ENCODE results near the gene GOSR1. TPM values are rescaled to one million over a fixed set of nuclear protein-coding genes. Genes with fewer than 3 reads are reported as not detected.
"Not testable (repeated sequence)": the region's sequence is repeated elsewhere in the genome, so short reads cannot be mapped to it uniquely, and the experiment has no call there.

Gene GOSR1
- total RNA-seq, 1 donor from 2014 or later = 53.6 TPM

DNA sequence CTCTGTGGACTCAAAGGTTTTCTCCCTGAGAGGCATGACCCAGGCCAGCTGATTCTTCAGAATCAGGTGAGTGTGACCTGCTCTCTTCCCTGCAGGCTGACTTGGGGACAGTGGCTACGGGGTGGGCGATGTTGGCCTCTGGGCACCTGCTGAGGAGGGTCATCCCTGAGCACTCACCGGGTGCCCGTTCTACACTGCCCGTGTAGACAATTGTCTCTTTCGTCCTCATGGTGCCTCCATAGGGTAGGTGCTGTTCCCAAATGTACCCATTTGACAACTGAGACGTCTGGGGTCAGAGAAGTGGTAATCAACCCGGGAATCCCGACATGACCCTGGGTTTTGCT, 74.8 kb downstream of the GOSR1 start:
- intact Hi-C loops (cut with micrococcal nuclease) = no loop called here
- Mint-ChIP-seq H3K9me3 (no peaks in the 10 kb centered on the region), H3K4me3 (ENCODE audit: low read depth) (no peak overlapping the region), H3K27ac (no peak overlapping the region), H3K36me3 (ENCODE audit: low read depth) (no peaks in the 10 kb centered on the region), H3K27me3 (ENCODE audit: low read depth) (no peaks in the 10 kb centered on the region), H3K4me1 (ENCODE audit: low read depth) (no peaks in the 10 kb centered on the region)
- DNase-seq (ENCODE audit: low spot score) = no peak

DNA sequence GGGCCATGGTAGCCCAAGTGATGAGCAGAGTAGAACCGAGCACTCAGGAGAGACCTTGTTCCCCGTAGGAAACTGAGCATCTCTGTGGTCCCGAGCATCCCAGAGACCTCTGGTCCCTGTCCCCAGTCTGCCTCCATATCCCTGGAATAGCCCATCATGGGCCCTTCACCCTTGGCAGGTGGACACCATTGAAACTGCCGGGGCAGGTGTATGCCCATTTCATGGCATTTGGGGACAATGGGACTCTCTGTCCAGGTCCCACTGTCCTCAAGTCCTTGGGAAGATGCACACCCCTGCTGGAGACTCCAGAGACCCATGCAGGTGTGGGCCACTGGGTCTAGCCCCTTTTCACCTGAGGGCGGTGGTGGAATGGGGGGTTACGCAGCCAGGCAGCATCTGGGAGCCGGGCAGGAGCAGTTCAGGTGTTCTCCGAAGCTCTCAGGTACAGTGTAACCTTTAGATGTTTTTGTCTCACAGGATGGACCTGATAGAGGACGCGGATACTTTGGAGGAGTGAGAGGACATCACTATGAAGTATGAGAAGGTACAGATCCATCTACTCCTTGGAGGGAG, 75.9 kb downstream of the GOSR1 start:
- no peak overlapping the region for H3K27ac Mint-ChIP-seq
- intact Hi-C loops (cut with micrococcal nuclease) = no loop called here
- H3K4me3 Mint-ChIP-seq (ENCODE audit: low read depth) = no peak overlapping the region
- no peaks in the 10 kb centered on the region for H3K27me3 Mint-ChIP-seq (ENCODE audit: low read depth)
- no peaks in the 10 kb centered on the region for H3K4me1 Mint-ChIP-seq (ENCODE audit: low read depth)
- no peak for DNase-seq (ENCODE audit: low spot score)
- no peaks in the 10 kb centered on the region for H3K9me3 Mint-ChIP-seq
- no peaks in the 10 kb centered on the region for H3K36me3 Mint-ChIP-seq (ENCODE audit: low read depth)

DNA sequence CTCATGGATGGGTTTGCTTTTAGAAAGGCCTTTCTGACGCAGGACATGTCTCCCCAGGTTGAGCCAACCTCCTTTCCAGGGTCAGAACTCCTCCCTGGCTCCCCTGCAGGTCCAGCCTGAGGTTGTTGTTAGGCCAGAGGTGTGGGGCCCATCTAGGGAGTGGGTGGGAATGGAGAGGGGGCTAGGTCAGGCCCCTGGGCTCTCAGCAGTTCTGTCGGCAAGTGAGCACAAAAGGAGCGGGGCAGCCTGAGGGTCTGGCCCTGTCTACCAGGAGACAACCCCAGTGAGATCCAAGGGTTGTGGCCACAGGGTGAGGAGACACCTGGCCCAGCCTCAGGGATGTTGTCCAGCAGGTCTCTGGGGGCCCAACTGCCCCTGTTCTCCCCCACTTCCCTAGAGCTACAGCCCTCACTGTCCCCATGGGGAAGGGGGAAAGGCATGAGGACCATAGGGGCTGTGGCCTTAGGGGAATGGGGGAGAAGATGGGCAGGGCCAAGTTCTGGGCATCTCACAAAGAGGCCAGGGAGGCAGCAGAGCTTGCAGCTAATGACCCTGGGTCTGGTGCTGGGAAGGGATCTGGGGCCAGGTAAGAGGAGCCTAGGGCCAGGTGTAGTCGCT, 76.7 kb downstream of the GOSR1 start:
- H3K4me3 Mint-ChIP-seq (ENCODE audit: low read depth) = not testable (repeated sequence)

GRCh38 chr17:30554839-30555751, 77.9 kb downstream of the GOSR1 start:
- Mint-ChIP-seq H3K36me3 (ENCODE audit: low read depth) (no peaks in the 10 kb centered on the region), H3K9me3 (no peaks in the 10 kb centered on the region), H3K27ac (no peak overlapping the region), H3K27me3 (ENCODE audit: low read depth) (no peaks in the 10 kb centered on the region), H3K4me1 (ENCODE audit: low read depth) (no peaks in the 10 kb centered on the region), H3K4me3 (ENCODE audit: low read depth) (no peak overlapping the region)
- intact Hi-C loops (cut with micrococcal nuclease) = no loop called here
- no peak for DNase-seq (ENCODE audit: low spot score)

More for the DNA sequence above, 76.7 kb downstream of the GOSR1 start:
- H3K4me1 Mint-ChIP-seq (ENCODE audit: low read depth); H3K9me3 Mint-ChIP-seq; H3K36me3 Mint-ChIP-seq (ENCODE audit: low read depth); intact Hi-C loops (cut with micrococcal nuclease); H3K27ac Mint-ChIP-seq; H3K27me3 Mint-ChIP-seq (ENCODE audit: low read depth); DNase-seq (ENCODE audit: low spot score): not testable (repeated sequence)

- Mint-ChIP-seq H3K9me3 (no peaks in the 10 kb centered on the region), H3K36me3 (ENCODE audit: low read depth) (no peaks in the 10 kb centered on the region), H3K27me3 (ENCODE audit: low read depth) (no peaks in the 10 kb centered on the region), H3K4me1 (ENCODE audit: low read depth) (no peaks in the 10 kb centered on the region), H3K4me3 (ENCODE audit: low read depth) (no peak overlapping the region), H3K27ac (no peak overlapping the region)
- no peak for DNase-seq (ENCODE audit: low spot score)
- intact Hi-C loops (cut with micrococcal nuclease) = no loop called here
Observed at GRCh38 chr17:30555942-30556341, 78.7 kb downstream of the GOSR1 start.

GRCh38 chr17:30556374-30557332, 79.4 kb downstream of the GOSR1 start:
- H3K27ac Mint-ChIP-seq = no peak overlapping the region
- H3K36me3 Mint-ChIP-seq (ENCODE audit: low read depth) = no peaks in the 10 kb centered on the region
- no peaks in the 10 kb centered on the region for H3K4me1 Mint-ChIP-seq (ENCODE audit: low read depth)
- intact Hi-C loops (cut with micrococcal nuclease) = no loop called here
- no peaks in the 10 kb centered on the region for H3K9me3 Mint-ChIP-seq
- H3K27me3 Mint-ChIP-seq (ENCODE audit: low read depth) = peaks cover under 1% of the 10 kb centered on the region
- DNase-seq (ENCODE audit: low spot score) = no peak
- H3K4me3 Mint-ChIP-seq (ENCODE audit: low read depth) = no peak overlapping the region

GRCh38 chr17:30557916-30558685, 80.9 kb downstream of the GOSR1 start:
- Mint-ChIP-seq H3K27ac (no peak overlapping the region), H3K4me3 (ENCODE audit: low read depth) (no peak overlapping the region), H3K4me1 (ENCODE audit: low read depth) (no peaks in the 10 kb centered on the region), H3K27me3 (ENCODE audit: low read depth) (peaks cover 8% of the 10 kb centered on the region), H3K36me3 (ENCODE audit: low read depth) (no peaks in the 10 kb centered on the region), H3K9me3 (no peaks in the 10 kb centered on the region)
- intact Hi-C loops (cut with micrococcal nuclease) = no loop called here
- DNase-seq (ENCODE audit: low spot score) = no peak

- H3K9me3 Mint-ChIP-seq = no peaks in the 10 kb centered on the region
- no peaks in the 10 kb centered on the region for H3K36me3 Mint-ChIP-seq (ENCODE audit: low read depth)
- no peak overlapping the region for H3K27ac Mint-ChIP-seq
- H3K4me1 Mint-ChIP-seq (ENCODE audit: low read depth) = no peaks in the 10 kb centered on the region
- H3K4me3 Mint-ChIP-seq (ENCODE audit: low read depth) = no peak overlapping the region
- peaks cover 8% of the 10 kb centered on the region for H3K27me3 Mint-ChIP-seq (ENCODE audit: low read depth)
- intact Hi-C loops (cut with micrococcal nuclease) = no loop called here
- no peak for DNase-seq (ENCODE audit: low spot score)
Observed at GRCh38 chr17:30558686-30559545, 81.7 kb downstream of the GOSR1 start.

- peaks cover 11% of the 10 kb centered on the region for H3K27me3 Mint-ChIP-seq (ENCODE audit: low read depth)
- intact Hi-C loops (cut with micrococcal nuclease) = no loop called here
- H3K36me3 Mint-ChIP-seq (ENCODE audit: low read depth) = no peaks in the 10 kb centered on the region
- no peaks in the 10 kb centered on the region for H3K4me1 Mint-ChIP-seq (ENCODE audit: low read depth)
- H3K9me3 Mint-ChIP-seq = no peaks in the 10 kb centered on the region
- H3K4me3 Mint-ChIP-seq (ENCODE audit: low read depth) = no peak overlapping the region
- no peak for DNase-seq (ENCODE audit: low spot score)
- H3K27ac Mint-ChIP-seq = no peak overlapping the region
Observed at GRCh38 chr17:30559656-30560055, 82.4 kb downstream of the GOSR1 start.

DNA sequence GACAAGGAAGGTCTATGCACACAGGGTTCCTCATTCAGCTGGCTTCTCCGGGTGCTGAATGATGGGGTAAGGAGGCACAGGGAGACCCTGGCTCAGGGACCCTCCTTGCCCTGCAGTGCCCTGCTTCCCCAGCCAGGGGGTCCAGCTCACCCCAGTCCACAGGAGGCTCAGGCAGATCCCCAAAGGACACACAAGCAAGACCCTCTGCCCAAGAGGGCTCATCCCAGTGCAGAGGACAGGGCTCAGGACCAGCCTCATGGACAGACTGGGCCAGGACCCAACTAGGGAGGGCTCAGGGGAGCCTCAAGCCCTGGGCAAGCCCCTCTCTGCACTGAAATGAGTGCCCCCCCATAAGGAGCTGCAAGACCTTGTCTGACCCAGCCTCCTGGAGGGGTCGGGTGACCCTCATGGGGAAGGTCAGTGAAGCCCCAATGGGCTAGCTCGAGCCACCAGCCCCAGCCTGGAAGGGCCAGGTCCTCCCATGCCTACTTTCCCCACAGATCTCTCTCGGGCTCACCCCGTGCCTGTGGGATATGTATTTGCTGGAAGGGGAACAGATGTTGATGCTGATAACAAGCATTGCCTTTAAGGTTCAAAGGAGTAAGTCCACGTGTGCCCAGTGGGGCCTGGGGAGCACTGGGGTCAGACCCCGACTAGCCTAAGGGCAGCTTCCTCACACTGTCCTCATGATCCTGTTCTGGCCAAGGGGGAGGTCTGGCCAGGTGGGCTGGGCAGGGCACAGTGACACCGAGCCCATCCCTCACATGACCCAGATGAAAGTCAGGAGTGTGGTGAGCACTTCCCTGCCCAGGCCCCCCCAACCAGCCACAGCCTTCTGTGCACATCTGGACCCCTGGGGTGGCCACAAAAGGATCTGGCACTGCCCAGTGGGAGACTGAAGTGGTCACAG, 83.2 kb downstream of the GOSR1 start:
- intact Hi-C loops (cut with micrococcal nuclease); DNase-seq (ENCODE audit: low spot score); H3K27ac Mint-ChIP-seq; H3K4me1 Mint-ChIP-seq (ENCODE audit: low read depth); H3K9me3 Mint-ChIP-seq; H3K36me3 Mint-ChIP-seq (ENCODE audit: low read depth); H3K4me3 Mint-ChIP-seq (ENCODE audit: low read depth): not testable (repeated sequence)
- H3K27me3 Mint-ChIP-seq (ENCODE audit: low read depth) = peaks cover 11% of the 10 kb centered on the region

DNA sequence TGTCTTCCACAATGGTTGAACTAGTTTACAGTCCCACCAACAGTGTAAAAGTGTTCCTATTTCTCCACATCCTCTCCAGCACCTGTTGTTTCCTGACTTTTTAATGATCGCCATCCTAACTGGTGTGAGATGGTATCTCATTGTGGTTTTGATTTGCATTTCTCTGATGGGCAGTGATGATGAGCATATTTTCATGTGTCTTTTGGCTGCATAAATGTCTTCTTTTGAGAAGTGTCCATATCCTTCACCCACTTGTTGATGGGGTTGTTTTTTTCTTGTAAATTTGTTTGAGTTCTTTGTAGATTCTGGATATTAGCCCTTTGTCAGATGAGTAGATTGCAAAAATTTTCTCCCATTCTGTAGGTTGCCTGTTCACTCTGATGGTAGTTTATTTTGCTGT, 84.6 kb downstream of the GOSR1 start:
- intact Hi-C loops (cut with micrococcal nuclease); DNase-seq (ENCODE audit: low spot score); H3K36me3 Mint-ChIP-seq (ENCODE audit: low read depth); H3K4me1 Mint-ChIP-seq (ENCODE audit: low read depth); H3K27ac Mint-ChIP-seq; H3K9me3 Mint-ChIP-seq; H3K4me3 Mint-ChIP-seq (ENCODE audit: low read depth): not testable (repeated sequence)
- peaks cover 11% of the 10 kb centered on the region for H3K27me3 Mint-ChIP-seq (ENCODE audit: low read depth)
